HG03039 (cell line): Measurements from ENCODE around the gene DPY19L1.
"Not testable (repeated sequence)": the region's sequence is repeated elsewhere in the genome, so short reads cannot be mapped to it uniquely, and the experiment has no call there.

Experiments
- ATAC-seq: cut with Tn5 transposase; IDR thresholded peaks from one replicate; pipeline ENCODE4 v1.9.1; 2021; ENCODE audit warnings: mild to moderate bottlenecking, moderate library complexity; ENCODE audit not compliant: unreplicated experiment

Gene DPY19L1

GRCh38 chr7:34928052-34928451 lies 109.2 kb downstream of the DPY19L1 start:
- peak; percentile 78 for ATAC-seq

- not testable (repeated sequence) for ATAC-seq
These were observed 116.8 kb downstream of the DPY19L1 start for GRCh38 chr7:34920470-34920869.

GRCh38 chr7:34919038-34919437 lies 118.2 kb downstream of the DPY19L1 start:
- not testable (repeated sequence) for ATAC-seq

- ATAC-seq: not testable (repeated sequence)
These were observed 119.0 kb downstream of the DPY19L1 start for GRCh38 chr7:34918198-34918861.

- not testable (repeated sequence) for ATAC-seq
These were observed 119.8 kb downstream of the DPY19L1 start for GRCh38 chr7:34917515-34917914.

- no peak for ATAC-seq
These were observed 121.0 kb downstream of the DPY19L1 start for GRCh38 chr7:34916267-34916666.

GRCh38 chr7:34912236-34912635 lies 125.0 kb downstream of the DPY19L1 start:
- no peak for ATAC-seq

GRCh38 chr7:34906266-34906850 lies 130.9 kb downstream of the DPY19L1 start:
- not testable (repeated sequence) for ATAC-seq

- no peak for ATAC-seq
These were observed 132.3 kb downstream of the DPY19L1 start for GRCh38 chr7:34904987-34905386.

- not testable (repeated sequence) for ATAC-seq
These were observed 133.4 kb downstream of the DPY19L1 start for GRCh38 chr7:34903921-34904320.

GRCh38 chr7:34902182-34902581 lies 135.1 kb downstream of the DPY19L1 start:
- ATAC-seq: no peak

- no peak for ATAC-seq
These were observed 136.3 kb downstream of the DPY19L1 start for GRCh38 chr7:34900891-34901513.

GRCh38 chr7:34895202-34895601 lies 142.1 kb downstream of the DPY19L1 start:
- ATAC-seq: no peak

- no peak for ATAC-seq
These were observed 147.3 kb downstream of the DPY19L1 start for GRCh38 chr7:34889951-34890350.

- no peak for ATAC-seq
These were observed 150.4 kb downstream of the DPY19L1 start for GRCh38 chr7:34886856-34887255.

GRCh38 chr7:34883855-34884254 lies 153.4 kb downstream of the DPY19L1 start:
- ATAC-seq: not testable (repeated sequence)

GRCh38 chr7:34879871-34880270 lies 157.4 kb downstream of the DPY19L1 start:
- no peak for ATAC-seq

- not testable (repeated sequence) for ATAC-seq
These were observed 158.1 kb downstream of the DPY19L1 start for GRCh38 chr7:34878944-34879735.
